Peyer's patch (tissue), 4 donors: ENCODE results near the gene HMG20B. TPM values are rescaled to one million over a fixed set of nuclear protein-coding genes. Genes with fewer than 3 reads are reported as not detected.
"Not testable (repeated sequence)": the region's sequence is repeated elsewhere in the genome, so short reads cannot be mapped to it uniquely, and the experiment has no call there.

Experiments
- DNase-seq, 3 donors: peaks; one replicate each; pipeline ENCODE4 v3.0.0-alpha.2; 2017 to 2019
- H3K27ac ChIP-seq, 4 donors: fragments of 200-600 bp; sonication (generic); one replicate each; pipeline ENCODE4 v1.5.1; 2016 to 2019
- H3K27me3 ChIP-seq, 2 donors: fragments of 200-600 bp; sonication (generic); one replicate each; pipeline ENCODE4 v1.5.1; 2019
- H3K36me3 ChIP-seq, 3 donors: fragments of 200-600 bp; sonication (generic); one replicate each; pipeline ENCODE4 v1.5.1; 2016 to 2019
- H3K4me1 ChIP-seq, 4 donors: fragments of 200-600 bp; sonication (generic); one replicate each; pipeline ENCODE4 v1.5.1; 2016 to 2019
- H3K4me3 ChIP-seq, 4 donors: fragments of 200-600 bp; sonication (generic); 1 replicate in 3 of 4; 2 replicates in 1 of 4; pipeline ENCODE4 v1.5.1; 2016 to 2019; ENCODE audit warnings: mild to moderate bottlenecking in 1 of 4
- H3K9me3 ChIP-seq, 4 donors: fragments of 200-600 bp; sonication (generic); one replicate each; pipeline ENCODE4 v1.5.1; 2016 to 2019; ENCODE audit warnings: mild to moderate bottlenecking in 1 of 4
- POLR2A ChIP-seq, 2 donors: fragments of 450-650 bp; IDR thresholded peaks; one replicate each; pipeline ENCODE4 v1.5.1; 2017; ENCODE audit warnings: antibody characterized with exemption in 2 of 2, mild to moderate bottlenecking in 2 of 2, moderate library complexity in 2 of 2
- total RNA-seq, 4 donors: library from RNA; depleted of rRNA; stranded (reverse); fragments of >200 nt; gene quantifications; one replicate each; pipeline ENCODE4 v1.1.0, GENCODE V29; 2016
- TF ChIP-seq, protein P1 (sequence below), 6 experiments: fragments of 450-650 bp in 4 of 6; fragments of 200-600 bp in 2 of 6; sonication (generic) in 1 of 6; IDR thresholded peaks; one replicate each; pipeline ENCODE4 v1.5.1; 2017 to 2019; ENCODE audit warnings: antibody characterized with exemption in 6 of 6, mild to moderate bottlenecking in 3 of 6, moderate library complexity in 1 of 6

Gene HMG20B
- total RNA-seq, 4 donors from 2014 or later = 70.4 to 236 (median 117) TPM

- no peak for TF ChIP-seq POLR2A (IDR thresholded peaks at IDR 0.05)
- TF ChIP-seq, protein P1, sequence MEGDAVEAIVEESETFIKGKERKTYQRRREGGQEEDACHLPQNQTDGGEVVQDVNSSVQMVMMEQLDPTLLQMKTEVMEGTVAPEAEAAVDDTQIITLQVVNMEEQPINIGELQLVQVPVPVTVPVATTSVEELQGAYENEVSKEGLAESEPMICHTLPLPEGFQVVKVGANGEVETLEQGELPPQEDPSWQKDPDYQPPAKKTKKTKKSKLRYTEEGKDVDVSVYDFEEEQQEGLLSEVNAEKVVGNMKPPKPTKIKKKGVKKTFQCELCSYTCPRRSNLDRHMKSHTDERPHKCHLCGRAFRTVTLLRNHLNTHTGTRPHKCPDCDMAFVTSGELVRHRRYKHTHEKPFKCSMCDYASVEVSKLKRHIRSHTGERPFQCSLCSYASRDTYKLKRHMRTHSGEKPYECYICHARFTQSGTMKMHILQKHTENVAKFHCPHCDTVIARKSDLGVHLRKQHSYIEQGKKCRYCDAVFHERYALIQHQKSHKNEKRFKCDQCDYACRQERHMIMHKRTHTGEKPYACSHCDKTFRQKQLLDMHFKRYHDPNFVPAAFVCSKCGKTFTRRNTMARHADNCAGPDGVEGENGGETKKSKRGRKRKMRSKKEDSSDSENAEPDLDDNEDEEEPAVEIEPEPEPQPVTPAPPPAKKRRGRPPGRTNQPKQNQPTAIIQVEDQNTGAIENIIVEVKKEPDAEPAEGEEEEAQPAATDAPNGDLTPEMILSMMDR (IDR thresholded peaks at IDR 0.05) = no peak
- Histone ChIP-seq H3K27me3 (no peaks in the 10 kb centered on the region), H3K36me3 (peaks cover 0 to 77% (median 0%) of the 10 kb centered on the region in 3 donors), H3K9me3 (no peaks in the 10 kb centered on the region), H3K4me1 (no peaks in the 10 kb centered on the region), H3K27ac (no peak overlapping the region), H3K4me3 (no peak overlapping the region)
- DNase-seq = no peak
These were observed 45.4 kb upstream of the HMG20B start for GRCh38 chr19:3527238-3527910.

DNA sequence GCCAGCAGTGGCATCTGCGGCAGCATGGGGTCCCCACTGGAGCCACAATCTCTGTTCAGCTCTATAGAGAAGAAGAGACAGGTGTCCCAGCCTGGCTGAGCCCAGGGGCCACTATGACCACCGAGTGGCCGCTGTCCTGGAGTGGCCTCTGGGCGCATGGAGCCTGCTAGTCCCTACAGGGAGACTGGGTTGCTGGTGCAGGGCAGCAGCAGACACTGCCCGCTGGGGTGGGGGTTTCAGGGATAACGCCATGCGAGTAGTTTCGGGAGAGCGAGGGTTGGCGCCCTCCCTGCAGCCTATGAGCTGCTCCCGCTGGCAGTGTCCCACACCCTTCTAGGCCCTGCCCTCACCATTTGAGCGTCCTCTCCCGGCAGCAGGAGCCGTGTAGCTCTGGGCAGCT lies 44.7 kb upstream of the HMG20B start:
- Histone ChIP-seq H3K4me1 (no peaks in the 10 kb centered on the region), H3K36me3 (peaks cover 0 to 77% (median 0%) of the 10 kb centered on the region in 3 donors), H3K27me3 (no peaks in the 10 kb centered on the region), H3K9me3 (no peaks in the 10 kb centered on the region), H3K27ac (no peak overlapping the region), H3K4me3 (no peak overlapping the region)
- TF ChIP-seq, protein P1 (IDR thresholded peaks at IDR 0.05) = no peak
- no peak for TF ChIP-seq POLR2A (IDR thresholded peaks at IDR 0.05)
- DNase-seq = no peak

DNA sequence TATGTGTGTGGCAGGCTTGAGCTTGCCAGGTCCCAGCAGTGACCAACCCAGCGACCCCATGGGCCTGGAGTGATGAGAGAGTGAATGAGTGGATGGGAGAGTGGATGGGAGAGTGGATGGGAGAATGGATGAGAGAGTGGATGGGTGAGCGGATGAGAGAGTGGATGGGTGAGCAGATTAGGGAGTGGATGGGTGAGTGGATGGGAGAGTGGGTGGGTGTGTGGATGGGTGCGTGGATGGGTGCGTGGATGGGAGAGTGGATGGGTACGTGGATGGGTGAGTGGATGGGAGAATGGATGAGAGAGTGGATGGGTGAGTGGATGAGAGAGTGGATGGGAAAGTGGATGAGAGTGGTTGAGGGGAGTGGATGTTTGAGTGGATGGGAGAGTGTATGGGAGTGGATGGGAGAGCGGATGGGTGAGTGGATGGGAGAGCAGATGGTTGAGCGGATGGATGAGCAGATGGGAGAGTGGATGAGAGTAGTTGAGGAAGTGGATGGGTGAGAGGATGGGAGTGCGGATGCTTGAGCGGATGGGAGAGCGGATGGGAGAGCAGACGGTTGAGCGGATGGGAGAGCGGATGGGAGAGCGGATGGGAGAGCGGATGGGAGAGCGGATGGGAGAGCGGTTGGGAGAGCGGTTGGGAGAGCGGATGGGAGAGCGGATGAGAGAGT lies 44.1 kb upstream of the HMG20B start:
- TF ChIP-seq, protein P1 (IDR thresholded peaks at IDR 0.05) = no peak
- TF ChIP-seq POLR2A (IDR thresholded peaks at IDR 0.05) = no peak
- Histone ChIP-seq H3K4me1 (no peaks in the 10 kb centered on the region), H3K27ac (no peak overlapping the region), H3K4me3 (no peak overlapping the region), H3K27me3 (no peaks in the 10 kb centered on the region), H3K36me3 (peaks cover 0 to 77% (median 0%) of the 10 kb centered on the region in 3 donors), H3K9me3 (no peaks in the 10 kb centered on the region)
- DNase-seq = no peak

DNA sequence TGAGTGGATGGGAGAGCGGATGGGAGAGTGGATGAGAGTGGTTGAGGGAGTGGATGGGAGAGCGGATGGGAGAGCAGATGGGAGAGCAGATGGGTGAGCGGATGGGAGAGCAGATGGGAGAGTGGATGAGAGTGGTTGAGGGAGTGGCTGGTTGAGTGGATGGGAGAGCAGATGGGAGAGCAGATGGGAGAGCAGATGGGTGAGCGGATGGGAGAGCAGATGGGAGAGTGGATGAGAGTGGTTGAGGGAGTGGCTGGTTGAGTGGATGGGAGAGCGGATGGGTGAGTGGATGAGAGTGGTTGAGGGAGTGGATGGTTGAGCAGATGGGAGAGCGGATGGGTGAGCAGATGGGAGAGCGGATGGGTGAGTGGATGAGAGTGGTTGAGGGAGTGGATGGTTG lies 43.4 kb upstream of the HMG20B start:
- DNase-seq, H3K27me3 ChIP-seq, H3K4me3 ChIP-seq, H3K4me1 ChIP-seq, H3K9me3 ChIP-seq, H3K27ac ChIP-seq: not testable (repeated sequence)
- H3K36me3 ChIP-seq = peaks cover 0 to 77% (median 0%) of the 10 kb centered on the region in 3 donors

DNA sequence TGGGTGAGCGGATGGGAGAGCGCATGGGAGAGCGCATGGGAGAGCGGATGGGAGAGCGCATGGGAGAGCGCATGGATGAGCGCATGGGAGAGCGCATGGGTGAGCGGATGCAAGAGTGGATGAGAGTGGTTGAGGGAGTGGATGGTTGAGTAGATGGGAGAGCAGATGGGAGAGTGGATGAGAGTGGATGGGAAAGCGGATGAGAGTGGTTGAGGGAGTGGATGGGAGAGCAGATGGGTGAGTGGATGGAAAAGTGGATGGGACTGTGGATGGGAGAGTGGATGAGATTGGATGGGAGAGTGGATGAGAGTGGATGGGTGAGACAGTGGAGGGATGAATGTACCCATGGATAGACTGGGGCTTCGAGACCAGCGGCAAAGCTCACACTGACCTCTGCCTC lies 42.4 kb upstream of the HMG20B start:
- H3K27me3 ChIP-seq = no peaks in the 10 kb centered on the region
- H3K27ac ChIP-seq = no peak overlapping the region
- DNase-seq = no peak
- H3K4me1 ChIP-seq = no peaks in the 10 kb centered on the region
- TF ChIP-seq POLR2A (IDR thresholded peaks at IDR 0.05) = no peak
- TF ChIP-seq, protein P1 (IDR thresholded peaks at IDR 0.05) = no peak
- H3K4me3 ChIP-seq = no peak overlapping the region
- H3K9me3 ChIP-seq = no peaks in the 10 kb centered on the region
- H3K36me3 ChIP-seq = peaks cover 0 to 78% (median 0%) of the 10 kb centered on the region in 3 donors

- Histone ChIP-seq H3K9me3 (no peaks in the 10 kb centered on the region), H3K4me1 (no peaks in the 10 kb centered on the region), H3K27ac (no peak overlapping the region), H3K36me3 (peaks cover 0 to 77% (median 0%) of the 10 kb centered on the region in 3 donors), H3K4me3 (no peak overlapping the region), H3K27me3 (no peaks in the 10 kb centered on the region)
- TF ChIP-seq, protein P1 (IDR thresholded peaks at IDR 0.05) = no peak
- no peak for TF ChIP-seq POLR2A (IDR thresholded peaks at IDR 0.05)
- no peak for DNase-seq
These were observed 41.0 kb upstream of the HMG20B start for GRCh38 chr19:3531716-3532115.
